ENCODE measurements around the gene PCBP3. TPM values are rescaled to one million over a fixed set of nuclear protein-coding genes. Genes with fewer than 3 reads are reported as not detected.

The PCBP3 gene
- total RNA-seq, 1 donor from 2014 or later: not detected

DNA sequence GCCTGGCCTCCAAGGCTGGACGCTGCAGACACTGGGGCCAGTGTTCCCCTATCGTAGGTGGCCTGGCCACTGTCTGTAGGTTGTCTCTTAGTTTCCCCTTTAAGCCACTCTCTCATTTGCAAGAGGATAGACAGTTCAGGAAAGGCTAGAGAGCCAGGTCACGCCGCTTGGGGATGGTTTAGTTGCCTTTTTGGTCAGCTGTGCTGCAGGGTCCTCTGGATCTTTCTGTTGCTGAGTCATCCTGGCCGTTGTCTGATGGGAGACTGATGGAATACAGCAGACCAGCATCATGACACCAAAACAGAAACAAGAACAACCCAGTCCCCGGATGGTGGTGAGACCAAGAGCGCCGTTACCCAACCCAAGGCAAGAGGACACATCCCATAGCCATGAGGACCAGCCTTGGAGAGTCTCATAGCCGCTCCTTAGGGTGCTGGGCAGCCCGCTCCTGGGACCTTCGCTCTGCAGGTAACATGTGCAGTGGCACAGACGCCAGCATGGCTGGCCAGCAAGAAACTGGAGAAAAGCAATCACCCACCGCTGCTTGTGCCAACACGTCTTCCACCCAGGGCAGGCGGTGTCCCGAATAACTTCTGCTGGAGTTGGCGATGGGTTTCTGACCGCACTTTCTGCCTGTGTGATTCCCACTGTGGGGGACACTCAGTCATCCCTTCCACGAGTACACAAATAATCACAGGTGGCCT lies 258.9 kb downstream of the PCBP3 start:
- intact Hi-C loops (cut with micrococcal nuclease): no loop called here
- Mint-ChIP-seq H3K9me3 (no peaks in the 10 kb centered on the region), H3K4me1 (no peaks in the 10 kb centered on the region), H3K27ac (no peak overlapping the region), H3K27me3 (no peaks in the 10 kb centered on the region), H3K4me3 (no peak overlapping the region), H3K36me3 (ENCODE audit: low read depth) (no peaks in the 10 kb centered on the region)
- TF ChIP-seq, protein P1, sequence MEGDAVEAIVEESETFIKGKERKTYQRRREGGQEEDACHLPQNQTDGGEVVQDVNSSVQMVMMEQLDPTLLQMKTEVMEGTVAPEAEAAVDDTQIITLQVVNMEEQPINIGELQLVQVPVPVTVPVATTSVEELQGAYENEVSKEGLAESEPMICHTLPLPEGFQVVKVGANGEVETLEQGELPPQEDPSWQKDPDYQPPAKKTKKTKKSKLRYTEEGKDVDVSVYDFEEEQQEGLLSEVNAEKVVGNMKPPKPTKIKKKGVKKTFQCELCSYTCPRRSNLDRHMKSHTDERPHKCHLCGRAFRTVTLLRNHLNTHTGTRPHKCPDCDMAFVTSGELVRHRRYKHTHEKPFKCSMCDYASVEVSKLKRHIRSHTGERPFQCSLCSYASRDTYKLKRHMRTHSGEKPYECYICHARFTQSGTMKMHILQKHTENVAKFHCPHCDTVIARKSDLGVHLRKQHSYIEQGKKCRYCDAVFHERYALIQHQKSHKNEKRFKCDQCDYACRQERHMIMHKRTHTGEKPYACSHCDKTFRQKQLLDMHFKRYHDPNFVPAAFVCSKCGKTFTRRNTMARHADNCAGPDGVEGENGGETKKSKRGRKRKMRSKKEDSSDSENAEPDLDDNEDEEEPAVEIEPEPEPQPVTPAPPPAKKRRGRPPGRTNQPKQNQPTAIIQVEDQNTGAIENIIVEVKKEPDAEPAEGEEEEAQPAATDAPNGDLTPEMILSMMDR (IDR thresholded peaks at IDR 0.05): no peak
- ChIA-PET CTCF (no interaction called here), POLR2A (no interaction called here)
- no peak for ATAC-seq (ENCODE audit: low read depth)
- DNase-seq: no peak

DNA sequence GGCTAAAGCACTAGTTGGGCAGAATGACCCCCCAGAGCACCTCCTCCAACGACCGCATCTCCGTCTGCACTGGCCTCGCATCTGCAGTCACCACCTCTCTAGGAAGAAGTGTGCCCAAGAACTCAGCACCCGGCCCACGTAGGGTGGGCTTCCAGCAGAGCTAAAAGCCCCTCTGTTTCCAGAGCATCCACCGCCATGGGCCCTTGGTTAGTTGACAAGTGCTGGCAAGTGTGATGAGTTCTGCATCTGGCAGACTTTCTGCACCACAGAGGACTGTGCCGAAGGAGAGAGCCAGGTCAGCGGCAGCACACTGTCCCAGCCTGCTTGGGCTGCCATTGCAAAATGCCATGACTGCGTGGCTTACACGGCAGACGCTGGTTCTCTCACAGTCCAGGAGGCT lies 261.7 kb downstream of the PCBP3 start:
- no peaks in the 10 kb centered on the region for H3K4me1 Mint-ChIP-seq
- no peaks in the 10 kb centered on the region for H3K9me3 Mint-ChIP-seq
- intact Hi-C loops (cut with micrococcal nuclease): no loop called here
- no peaks in the 10 kb centered on the region for H3K36me3 Mint-ChIP-seq (ENCODE audit: low read depth)
- no peaks in the 10 kb centered on the region for H3K27me3 Mint-ChIP-seq
- ATAC-seq (ENCODE audit: low read depth) (no peak), DNase-seq (no peak)
- TF ChIP-seq, protein P1 (IDR thresholded peaks at IDR 0.05): no peak
- H3K27ac Mint-ChIP-seq: no peak overlapping the region
- POLR2A ChIA-PET: no interaction called here
- no peak overlapping the region for H3K4me3 Mint-ChIP-seq
- CTCF ChIA-PET: no interaction called here

DNA sequence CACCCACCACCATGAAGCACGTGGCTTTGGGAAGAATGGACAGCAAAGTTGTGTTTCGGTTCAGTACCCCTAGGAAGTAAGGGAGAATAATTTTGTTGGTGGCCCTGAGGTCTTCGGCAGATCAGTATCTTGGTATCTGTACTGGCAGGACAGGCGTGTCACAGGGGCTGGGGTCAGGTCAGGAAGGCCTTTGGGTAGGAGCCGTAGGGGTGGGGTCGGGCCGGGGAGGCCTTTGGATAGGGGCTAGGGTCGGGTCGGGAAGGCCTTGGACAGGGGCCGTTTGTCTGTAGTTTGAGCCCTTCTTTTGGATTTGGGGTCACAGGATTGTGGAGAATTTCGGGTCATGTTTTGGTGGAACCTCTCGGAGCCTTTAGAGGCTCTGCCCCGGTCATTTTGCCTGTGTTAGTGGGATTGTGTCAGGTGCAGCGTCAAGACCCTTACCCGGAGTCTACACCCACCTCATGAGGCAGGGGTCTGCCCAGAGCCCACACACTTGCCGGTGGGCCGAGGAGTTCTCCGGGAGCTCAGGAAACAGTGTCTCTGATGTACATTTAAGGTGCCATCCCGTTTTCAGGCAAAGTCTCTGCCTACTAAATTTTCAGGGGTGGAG lies 262.8 kb downstream of the PCBP3 start:
- ChIA-PET CTCF (no interaction called here), POLR2A (no interaction called here)
- Mint-ChIP-seq H3K27ac (no peak overlapping the region), H3K4me3 (no peak overlapping the region), H3K9me3 (no peaks in the 10 kb centered on the region), H3K36me3 (ENCODE audit: low read depth) (no peaks in the 10 kb centered on the region), H3K4me1 (no peaks in the 10 kb centered on the region), H3K27me3 (no peaks in the 10 kb centered on the region)
- no peak for DNase-seq
- ATAC-seq (ENCODE audit: low read depth): no peak
- TF ChIP-seq, protein P1 (IDR thresholded peaks at IDR 0.05): no peak
- intact Hi-C loops (cut with micrococcal nuclease): no loop called here

DNA sequence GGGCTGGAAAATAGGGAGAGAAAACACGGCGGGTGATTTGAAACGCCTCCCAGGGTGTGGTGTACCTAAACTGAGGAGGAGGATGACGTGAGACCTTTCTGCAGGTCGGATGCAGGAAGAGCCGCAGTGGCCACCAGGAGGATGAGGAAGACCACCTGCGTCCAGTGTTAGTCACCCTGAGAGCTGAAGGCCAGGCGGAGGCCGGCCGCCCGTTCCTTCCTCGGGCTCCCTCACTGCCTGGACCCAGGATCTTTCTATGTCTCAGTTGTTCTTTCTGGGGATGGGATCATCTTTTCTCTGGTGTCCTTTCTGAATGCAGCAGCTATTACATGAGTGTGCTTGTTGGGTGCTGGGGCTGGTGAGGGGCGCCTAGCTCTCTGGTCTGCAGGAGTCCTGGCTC lies 263.3 kb downstream of the PCBP3 start:
- Mint-ChIP-seq H3K9me3 (no peaks in the 10 kb centered on the region), H3K4me1 (no peaks in the 10 kb centered on the region), H3K36me3 (ENCODE audit: low read depth) (no peaks in the 10 kb centered on the region), H3K4me3 (no peak overlapping the region), H3K27me3 (no peaks in the 10 kb centered on the region), H3K27ac (no peak overlapping the region)
- TF ChIP-seq, protein P1 (IDR thresholded peaks at IDR 0.05): no peak
- DNase-seq: no peak
- ChIA-PET CTCF (no interaction called here), POLR2A (no interaction called here)
- no peak for ATAC-seq (ENCODE audit: low read depth)
- intact Hi-C loops (cut with micrococcal nuclease): no loop called here

DNA sequence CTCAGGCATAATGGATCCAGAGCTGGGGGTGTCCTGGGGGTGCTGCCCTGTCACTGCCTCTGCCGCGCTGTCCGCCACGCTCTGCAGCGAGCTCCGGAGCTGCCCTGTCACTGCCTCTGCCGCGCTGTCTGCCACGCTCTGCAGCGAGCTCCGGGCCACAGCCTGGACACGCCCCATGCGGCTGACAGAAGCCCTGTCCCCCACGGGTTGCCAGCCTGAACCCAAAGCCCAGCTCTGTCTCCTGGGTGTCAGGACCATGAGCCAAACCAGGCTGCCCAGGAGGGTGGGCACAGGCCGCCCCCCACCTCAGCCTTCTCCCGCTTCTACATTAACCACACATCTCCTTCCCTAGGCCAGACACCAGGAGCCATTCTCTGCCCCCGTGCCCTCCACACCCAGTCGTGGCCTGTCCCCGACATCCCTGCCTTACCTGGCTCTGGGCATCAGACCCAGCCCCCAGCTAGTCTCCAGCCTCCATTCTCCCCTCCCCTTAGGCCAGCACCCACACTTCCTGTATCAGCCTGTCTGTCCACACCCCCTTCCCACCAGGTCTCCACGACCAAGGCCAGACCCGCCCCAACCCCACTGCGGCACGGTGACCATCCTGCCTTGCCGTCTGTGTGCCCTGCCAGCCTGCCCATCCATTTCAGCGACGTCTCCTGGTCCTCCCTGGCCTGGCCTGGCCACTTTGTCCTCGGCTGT lies 265.2 kb downstream of the PCBP3 start:
- Mint-ChIP-seq H3K27me3 (no peaks in the 10 kb centered on the region), H3K36me3 (ENCODE audit: low read depth) (no peaks in the 10 kb centered on the region), H3K4me3 (no peak overlapping the region), H3K9me3 (no peaks in the 10 kb centered on the region), H3K27ac (no peak overlapping the region), H3K4me1 (no peaks in the 10 kb centered on the region)
- DNase-seq (no peak), ATAC-seq (ENCODE audit: low read depth) (no peak)
- intact Hi-C loops (cut with micrococcal nuclease): no loop called here
- TF ChIP-seq, protein P1 (IDR thresholded peaks at IDR 0.05): no peak
- CTCF ChIA-PET: no interaction called here
- POLR2A ChIA-PET: no interaction called here
